ENCODE measurements around the gene ZNF689.
A peak's percentile ranks its signal among the peaks of the same experiment; 100 is the strongest.

Gene ZNF689

DNA sequence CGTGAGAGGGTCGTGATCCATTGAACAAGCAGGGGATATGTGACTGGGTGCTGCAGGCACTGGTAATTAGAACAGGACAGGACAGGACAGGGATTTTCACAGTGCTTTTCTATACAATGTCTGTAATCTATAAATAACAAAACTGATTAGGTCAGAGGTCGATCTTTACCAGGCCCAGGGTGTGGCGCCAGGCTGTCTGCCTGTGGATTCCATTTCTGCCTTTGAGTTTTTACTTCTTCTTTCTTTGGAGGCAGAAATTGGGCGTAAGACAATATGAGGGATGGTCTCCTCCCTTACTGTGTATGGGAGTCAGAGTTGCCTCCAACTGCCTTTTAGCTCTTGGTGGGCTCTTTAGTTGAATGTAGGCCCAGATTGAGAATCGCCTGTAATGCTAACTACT lies 50.5 kb downstream of the ZNF689 start:
- ATAC-seq = no peak

GRCh38 chr16:30558789-30559377 lies 51.3 kb downstream of the ZNF689 start:
- no peak for ATAC-seq

DNA sequence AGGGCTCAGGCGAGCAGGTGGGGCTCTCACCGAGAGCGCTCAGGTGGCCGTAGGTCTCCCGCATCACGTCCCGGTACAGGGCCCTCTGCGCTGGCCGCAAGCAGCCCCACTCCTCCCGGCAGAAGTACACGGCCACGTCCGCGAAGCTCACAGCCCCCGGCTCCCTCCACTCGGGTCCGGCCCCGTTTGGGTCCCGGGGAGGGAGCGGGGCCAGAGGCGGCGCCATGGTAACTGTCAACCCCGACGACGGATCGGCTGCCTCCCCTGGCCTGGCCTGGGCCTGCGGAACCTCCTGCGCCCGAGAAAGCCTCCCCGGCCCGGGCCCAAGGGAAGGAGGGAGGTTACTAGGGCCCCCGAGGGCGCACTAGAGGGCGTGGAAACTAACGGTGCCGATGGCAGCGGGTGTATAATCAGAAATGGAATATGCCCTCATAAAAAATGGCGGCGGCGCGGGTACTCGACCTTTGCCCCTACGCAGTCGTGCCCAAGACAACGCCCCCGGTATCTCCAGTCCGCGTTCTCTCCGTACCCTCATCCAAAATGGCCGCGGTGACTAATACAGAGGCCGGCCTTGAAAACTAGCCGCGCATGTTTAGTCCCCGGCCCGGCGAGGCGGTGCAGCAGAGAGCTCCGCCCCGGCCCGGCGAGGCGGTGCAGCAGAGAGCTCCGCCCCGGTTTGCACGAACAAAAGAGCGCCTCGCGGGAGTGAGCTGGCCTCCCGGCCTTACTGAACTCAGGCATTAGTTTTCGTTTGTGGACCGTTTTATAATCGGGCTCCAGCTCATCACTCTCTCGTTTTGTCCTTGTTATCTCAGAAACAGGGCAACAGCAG lies 52.0 kb downstream of the ZNF689 start, which contains the start of gene ZNF764:
Gene ZNF764 (minus strand): TSS at position 418 of the 832 bp plus-strand sequence. CDS start 192 bp downstream, at position 226.
- peak; percentile 94 to 97 for ATAC-seq

GRCh38 chr16:30557707-30557956 lies 52.6 kb downstream of the ZNF689 start:
- no peak for ATAC-seq

GRCh38 chr16:30556125-30556473 lies 54.1 kb downstream of the ZNF689 start:
- ATAC-seq = no peak

- no peak for ATAC-seq
Observed at GRCh38 chr16:30555315-30556124, 54.7 kb downstream of the ZNF689 start.

DNA sequence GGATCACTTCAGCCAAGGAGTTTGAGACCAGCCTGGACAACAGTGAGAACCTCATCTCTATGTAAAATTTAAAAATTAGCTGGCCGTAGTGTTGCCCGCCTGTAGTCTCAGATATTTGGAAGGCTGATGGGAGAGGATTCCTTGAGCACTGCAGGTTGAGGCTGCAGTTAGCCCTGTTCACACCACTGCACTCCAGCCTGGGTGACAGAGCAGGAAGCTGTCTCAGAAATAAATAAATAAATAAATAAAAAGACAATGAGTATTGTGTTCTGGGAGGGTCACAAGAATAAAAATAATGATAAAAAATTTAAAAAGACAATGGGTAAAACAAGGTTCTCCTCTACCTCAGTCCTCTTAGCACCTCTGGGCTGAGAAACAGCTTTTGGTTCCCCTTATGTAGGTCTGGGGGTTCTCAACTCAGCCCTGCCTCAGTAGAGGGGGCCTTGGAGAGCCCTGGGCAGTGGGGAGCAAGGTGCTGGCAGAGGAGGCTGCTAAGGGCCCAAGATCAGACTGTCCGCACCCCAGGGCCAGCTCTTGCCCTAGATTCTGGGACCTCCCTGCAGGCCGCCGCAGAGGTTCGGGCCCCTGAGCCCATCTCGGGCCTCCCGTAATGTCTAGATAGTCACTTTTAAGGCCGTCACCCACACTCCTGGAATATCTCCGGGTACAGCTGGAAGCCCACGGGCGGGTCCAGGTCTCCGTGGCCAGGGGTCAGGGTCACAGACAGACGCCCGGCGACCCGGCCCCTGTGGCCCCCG lies 55.5 kb downstream of the ZNF689 start:
- no peak for ATAC-seq

- ATAC-seq = no peak
Observed at GRCh38 chr16:30553393-30553899, 56.7 kb downstream of the ZNF689 start.

GRCh38 chr16:30552956-30553355 lies 57.2 kb downstream of the ZNF689 start:
- ATAC-seq = no peak

Measured in activated CD4-positive, CD25-positive, alpha-beta regulatory T cell treated with anti-CD3 and anti-CD28 coated beads, Interleukin-2, amount 50 U/mL, for 24 hours (primary cell).